HG03520 (cell line): ENCODE results near the gene MANBA.

Source experiments
- ATAC-seq: cut with Tn5 transposase; IDR thresholded peaks from one replicate; pipeline ENCODE4 v1.9.1; 2021; ENCODE audit warnings: mild to moderate bottlenecking, moderate library complexity; ENCODE audit not compliant: unreplicated experiment

The MANBA gene

DNA sequence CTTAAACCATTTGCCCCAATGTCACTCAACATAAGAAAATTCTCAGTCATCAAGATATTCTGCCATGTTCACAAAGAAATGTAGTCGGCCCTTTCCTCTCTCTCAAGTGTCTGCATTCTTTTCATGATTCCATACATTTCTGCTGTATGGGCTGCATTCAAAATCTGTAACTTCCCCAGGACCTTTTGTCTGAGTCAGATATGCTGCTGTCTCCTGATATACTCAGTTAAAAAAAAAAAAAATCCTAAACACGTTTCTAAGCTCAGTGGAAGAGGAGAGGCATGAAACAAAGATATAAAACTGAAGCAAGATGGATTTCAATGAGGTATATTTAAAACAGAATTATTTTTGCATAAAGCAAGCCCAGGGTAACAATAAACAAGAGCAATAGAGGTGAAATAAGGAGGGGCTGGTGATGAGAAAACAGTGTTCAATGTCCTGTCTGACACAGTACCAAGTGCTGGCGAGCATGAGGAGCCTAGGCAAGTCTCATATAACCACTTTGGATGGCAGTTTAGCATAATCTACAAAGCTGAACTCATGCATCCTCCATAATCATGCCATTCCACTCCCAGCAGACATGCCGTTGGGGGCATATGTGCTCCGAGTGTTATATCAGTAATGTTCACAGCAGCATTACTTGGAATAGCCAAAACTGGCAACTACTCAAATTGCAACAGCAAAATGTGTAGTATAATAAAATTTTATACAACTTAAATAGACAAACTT, 76.7 kb downstream of the MANBA start:
- no peak for ATAC-seq

DNA sequence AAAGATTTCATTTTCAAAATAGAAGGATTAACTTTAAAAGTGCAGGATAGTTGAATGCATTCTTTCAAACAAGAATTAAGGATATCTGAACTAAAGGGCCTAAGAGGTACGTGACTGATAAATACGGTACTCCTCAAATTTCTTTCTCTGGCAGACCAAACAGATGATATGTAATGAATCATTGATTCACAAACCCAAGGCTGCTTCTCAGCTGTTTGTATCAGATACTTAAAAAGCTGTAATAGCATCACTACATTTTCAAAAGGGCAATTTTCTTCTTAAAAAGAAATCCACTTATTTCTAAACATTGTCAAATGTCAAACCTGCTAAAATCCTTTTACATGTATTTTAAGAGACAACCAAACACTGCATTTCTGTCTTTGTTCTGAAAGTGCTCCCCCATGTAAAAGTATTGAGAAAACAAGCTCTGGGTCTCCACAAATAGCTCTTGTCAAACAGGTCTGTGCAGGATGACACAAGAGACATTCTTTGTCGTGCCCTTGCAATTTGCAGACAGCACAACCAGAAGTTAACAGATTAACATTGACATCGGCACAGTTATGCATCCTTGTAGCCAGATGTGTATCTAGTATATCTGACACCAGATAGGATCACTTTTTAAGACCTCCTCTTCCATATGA, 82.0 kb downstream of the MANBA start:
- no peak for ATAC-seq

DNA sequence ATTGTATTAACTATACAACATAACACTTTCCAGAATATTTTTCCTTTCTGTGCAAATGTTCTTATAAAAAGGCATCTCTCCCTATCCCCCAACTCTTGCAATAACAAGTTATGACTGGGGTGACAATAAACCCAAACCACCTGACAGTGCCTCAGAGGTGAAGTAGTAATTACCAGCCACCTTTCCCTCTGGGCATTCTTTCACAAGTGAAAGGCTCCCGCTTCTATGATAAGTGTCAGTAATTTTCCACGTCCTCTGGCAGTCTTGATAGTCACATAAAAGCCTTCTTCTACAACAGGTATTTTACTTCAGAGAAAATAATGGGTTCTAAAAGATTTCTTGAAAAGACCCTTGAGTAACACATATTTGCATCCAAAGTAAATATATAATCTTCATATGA, 82.7 kb downstream of the MANBA start:
- ATAC-seq = no peak

DNA sequence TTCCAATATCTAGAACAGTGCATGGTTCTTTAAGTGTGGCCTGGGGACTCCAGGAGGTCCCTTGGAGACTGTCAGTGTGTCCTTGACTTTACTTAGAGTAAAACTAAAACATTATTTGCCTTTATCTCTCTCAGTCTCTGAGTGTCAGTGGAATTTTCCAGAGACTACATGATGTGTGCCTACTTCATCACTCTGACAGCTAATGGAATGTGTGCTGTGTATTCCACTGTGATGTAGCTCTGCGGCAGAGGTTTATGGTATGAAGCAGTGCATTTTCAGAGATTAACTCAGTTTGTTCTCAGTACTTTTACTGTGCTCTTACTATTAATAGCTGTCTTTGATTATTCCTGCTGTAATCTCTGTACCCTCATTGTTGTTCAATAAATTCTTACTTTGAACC, 85.6 kb downstream of the MANBA start:
- ATAC-seq = no peak

DNA sequence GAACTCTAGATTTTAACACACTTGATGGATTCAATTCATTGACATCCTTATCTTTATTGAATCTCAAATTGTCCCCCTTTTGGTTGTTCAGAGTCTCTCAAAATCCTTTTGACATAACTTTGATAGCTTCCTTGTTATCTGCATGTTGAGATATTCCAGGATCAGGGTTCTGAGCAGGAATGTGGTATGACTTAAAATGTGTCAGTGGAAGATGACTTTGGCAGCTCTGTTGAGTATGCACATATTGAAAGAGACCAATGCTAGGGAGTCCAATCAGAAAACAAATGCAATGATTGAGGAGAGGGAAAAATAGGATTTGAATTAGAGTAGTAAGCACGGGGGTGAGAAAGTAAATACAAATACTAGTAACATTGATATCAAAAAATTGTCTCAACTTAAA, 93.8 kb downstream of the MANBA start:
- ATAC-seq = no peak

DNA sequence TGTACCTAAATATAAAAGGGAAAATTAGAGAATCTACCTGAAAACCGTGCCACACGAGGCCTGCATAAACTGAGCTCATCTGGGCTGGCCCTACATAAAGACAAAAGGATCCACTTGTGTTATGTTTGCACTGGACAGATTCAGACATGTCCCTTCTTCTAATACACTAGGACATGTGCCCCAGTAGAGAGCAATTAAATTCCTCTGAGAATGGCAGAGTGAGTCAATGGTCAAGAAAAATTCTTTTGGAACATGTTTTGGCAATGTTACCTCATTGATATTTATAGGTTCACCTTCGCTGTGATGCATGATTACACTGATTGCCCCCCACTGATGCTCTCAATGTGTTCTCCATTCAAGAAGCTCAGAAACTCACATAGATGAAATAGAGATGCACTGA, 95.2 kb downstream of the MANBA start:
- no peak for ATAC-seq

DNA sequence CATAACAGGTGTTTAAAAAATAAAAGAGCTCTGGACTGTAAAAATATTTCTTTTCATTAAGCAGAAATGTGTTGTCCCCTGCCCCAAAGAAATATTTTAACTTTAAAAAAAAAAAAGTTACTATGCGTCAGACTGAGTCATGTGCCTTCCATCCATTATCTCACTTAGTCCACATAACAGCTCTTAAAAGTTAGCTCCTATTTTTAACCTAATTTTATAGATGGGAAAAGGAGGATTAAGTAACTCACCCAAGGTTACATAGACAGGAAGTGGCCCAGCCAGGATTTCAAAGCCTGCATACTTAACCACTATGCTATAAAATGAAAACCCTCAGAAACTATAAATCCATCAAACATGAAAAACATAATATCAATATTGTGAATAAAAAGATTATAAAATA, 97.7 kb downstream of the MANBA start:
- ATAC-seq = no peak

DNA sequence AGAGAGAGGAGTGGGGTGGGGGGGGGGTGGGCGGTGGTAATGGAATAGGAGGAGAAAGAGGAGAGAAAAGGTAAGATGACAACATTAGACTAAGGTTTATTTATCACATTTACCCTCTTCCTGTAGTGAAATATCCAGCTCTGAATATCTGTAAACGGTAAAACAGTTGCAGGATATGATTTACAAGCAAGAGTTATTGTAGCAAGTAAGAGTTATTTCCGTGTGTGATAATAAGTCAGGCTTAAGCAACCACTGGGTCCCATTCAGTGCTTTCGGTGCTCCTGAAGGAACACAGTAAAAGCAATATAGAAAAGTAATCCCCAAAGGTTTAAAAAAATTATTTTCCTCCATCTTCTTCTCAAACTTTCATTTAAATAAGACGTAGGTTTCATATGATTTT, 103.6 kb downstream of the MANBA start:
- ATAC-seq = no peak

DNA sequence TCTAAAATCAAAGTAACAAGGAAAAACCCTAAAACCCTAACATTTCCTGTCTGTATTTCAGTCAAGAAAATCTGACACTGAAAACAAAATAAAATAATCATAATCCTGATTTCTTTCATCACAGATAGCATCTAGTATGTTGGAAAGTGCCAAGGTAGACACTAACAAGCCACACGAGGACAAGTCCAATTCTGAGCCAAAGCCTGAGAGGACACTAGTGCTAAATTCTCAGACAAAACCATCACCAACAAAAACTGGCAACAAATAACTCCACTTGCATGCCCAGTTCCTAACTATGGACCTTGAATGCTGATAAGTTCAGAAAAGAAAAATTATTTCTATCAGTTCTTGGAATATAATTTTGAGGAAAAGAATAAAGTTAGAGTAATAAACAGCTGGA, 113.7 kb downstream of the MANBA start:
- no peak for ATAC-seq

DNA sequence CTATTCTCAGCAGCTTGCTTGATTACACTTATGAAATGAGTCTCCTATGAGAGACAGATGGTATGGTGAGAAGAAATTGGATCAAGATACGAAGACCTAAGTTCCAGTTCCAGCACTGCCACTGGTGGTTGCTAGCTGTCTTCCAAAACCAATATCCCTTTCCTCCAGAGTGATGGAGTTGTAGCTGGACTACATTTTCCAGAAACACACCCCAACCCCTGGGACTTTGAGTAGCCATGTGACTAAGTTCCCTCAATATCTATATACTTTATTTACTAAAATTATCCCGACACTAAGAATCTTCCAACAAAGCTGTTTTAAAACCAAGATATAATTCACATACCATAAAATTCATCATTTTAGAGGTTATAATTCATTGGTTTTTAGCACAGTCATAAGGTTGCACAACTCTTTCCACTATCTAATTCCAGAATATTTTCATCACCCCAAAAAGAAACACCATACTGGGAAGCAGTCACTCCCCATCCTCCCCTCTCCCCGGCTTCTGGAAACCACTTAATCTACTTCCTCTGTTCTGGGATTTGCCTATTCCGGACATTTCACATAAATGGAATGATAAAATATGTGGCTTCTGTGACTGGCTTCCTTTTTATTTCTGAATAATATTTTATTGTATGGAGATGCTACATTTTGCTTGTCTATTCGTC, 118.0 kb downstream of the MANBA start:
- no peak for ATAC-seq

DNA sequence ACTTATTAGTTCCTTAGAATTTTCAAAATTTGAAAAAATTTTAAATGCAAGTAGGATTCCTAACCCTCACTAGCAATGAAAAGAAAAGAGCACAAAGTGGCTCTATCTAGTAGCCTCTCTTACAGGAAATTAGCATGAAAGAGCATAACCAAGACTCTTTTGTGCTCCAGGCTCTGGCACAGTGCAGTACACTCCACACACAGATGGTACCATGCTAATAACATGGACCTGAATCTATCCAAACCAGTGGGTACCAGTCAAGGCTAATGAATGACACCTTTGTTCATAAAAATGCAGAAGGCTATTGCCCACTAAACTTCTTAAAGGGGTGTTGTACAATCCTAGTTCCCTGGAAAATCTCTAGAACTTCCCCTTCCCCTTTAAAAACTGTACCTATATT, 119.0 kb downstream of the MANBA start:
- ATAC-seq = no peak

DNA sequence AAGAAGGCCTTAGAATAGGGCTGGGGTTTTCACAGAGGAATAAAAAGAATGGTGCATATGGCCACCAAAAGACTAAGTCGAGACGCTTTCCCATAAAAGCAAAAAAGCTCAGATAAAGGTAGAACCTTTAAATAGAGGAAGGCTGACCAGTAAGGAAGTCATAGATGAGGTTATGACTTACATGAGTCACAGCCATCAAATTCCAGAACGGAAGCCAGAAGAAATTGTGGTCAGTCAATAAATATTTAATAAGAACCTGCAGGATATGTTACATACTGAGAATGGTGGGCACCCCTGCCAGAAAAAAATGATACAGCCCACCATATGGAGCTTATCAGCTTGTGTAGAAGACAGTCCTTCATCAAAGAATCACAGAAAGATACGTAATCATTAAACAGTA, 120.1 kb downstream of the MANBA start:
- ATAC-seq = no peak

DNA sequence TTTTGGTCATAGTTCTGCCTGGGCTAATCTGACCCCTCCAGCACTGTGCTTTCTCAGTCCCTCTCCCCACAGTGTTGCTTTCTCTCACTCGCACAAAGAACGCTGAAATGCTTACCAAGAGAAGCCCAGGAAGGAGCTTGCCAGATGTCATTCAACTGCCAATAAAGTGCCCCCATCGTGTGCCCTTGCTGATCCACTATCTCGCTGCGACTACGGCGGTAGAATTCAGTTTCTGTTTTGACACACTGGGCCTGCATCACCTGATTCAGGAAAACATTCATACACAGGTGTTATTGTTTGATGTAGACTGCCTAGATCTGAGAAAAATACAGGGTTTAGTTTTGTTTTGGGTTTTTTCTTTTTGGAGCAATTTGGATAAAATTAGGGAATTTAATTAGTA, 121.2 kb downstream of the MANBA start:
- no peak for ATAC-seq

DNA sequence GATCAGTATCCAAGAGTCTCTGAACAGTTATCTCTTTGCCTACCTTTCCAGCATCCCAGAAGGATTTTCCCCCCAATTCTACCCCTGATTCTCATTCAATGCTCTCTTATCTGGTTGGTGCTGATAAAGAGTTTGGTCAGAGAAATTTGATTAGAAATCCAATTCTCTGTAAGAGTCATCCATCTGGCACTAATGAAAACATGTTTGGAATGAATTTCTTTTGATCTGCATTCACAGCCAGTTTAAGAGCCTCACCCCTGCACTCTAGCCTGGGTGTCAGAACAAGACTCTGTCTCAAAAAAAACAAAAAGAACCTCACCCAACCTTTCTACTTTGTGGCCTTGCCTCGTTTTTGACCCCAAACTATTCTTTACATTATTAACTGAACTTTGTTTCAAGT, 122.1 kb downstream of the MANBA start:
- no peak for ATAC-seq

DNA sequence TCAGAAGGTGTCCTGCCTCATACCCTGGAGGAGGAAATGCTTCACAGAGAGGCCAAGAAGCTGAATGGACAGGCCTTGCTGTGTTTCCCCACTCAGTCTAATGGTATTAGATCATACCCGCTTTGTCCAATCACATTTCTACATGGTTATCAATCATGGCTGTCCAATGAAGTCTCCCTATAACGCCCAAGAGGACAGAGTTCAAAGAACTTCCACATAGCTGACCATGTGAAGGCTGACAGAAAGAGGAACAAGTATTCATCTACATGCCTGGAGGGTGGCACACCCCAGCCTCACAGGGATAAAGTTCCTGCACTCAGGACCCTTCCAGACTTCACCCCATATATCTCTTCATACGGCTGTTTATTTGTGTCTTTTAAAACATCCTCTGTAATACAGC, 123.4 kb downstream of the MANBA start:
- no peak for ATAC-seq

DNA sequence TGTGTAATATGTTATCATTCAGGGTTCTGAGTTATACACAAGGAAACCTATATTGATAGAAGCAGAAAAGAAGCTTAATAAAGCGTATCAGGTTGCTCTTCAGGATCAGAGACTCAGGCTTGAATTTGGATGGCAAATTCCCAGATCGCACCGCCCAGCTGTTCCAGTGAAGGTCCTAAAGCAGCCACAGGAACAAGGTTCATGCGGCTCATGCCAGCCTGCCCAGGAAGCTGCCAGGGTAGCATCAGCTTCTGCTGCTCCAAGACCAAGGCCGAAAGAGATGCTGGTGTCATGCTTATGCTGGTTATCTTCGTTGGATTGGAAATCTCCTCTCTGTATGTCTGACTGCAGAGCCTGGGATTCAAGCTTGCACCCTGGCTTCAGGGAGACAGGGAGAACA, 127.7 kb downstream of the MANBA start:
- ATAC-seq = no peak

DNA sequence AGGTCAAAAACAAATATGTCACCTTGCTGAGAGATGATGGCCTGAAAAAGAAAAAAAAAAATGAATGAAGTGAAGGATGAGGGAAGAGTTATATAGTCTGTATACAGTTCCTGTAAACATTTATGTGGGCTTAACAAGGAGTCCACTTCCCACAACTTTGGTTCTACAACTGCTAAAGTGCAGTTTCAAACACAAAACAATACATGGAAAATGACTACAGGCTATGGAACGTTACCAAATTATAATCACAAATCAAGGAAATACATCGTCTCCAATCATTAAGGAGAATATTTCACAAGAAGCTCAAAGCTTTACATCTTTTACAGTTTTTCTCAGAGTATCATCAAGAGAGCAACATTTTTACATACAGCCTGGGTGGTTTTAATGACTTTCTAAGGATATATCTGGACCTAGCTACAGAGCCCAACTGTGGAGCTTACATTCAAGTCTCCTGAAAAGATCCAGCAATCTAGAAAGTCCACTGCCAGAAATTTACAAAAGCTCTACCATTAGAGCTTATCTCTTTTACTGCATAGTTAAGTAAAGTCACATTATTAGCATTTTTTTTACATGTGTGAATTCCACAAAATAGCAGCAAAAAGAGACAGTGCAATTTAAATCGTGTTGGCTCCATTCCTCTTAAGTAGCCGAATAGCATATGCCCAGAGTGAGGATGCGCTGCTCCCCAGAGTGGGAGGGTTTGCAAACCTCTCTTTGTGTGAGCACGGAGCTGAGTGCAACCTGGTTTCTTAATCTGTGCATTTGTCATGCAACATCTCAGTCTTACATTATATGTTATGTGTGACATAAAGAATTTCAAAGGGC, 128.3 kb downstream of the MANBA start:
- no peak for ATAC-seq

DNA sequence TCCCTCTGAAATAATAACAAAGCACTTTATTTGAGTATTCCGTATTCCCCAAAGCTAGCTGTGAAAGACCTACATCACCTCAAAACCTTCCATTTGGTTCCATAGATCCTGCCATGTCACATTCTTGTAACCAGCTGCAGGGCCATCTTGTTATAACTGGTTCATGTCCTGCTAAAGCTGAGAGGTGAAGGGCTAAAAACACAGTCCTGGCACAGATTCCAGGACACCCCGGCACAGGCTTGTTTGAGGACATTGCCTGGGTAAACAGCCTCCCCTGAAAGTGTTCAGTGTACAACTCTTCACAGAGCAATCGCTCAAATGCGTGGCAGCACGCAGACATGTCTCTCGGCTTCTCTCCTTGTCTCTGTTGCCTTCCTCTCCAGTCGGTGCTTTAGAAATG, 129.2 kb downstream of the MANBA start:
- no peak for ATAC-seq

DNA sequence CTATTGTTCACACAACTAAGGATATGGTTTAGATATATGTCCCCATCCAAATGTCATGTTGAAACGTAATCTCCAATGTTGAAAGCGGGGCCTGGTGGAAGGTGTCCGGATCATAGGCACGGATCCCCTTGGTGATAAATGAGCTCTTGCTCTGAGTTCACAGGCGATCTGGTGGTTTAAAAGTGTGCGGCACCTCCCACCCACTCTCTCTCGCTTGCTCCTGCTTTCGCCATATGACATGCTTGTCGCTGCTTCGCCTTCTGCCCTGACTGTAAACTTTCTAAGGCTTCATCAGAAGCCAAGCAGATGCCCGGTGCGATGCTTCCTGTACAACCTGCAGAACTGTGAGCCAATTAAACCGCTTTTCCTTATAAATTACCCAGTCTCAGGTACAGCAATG, 131.1 kb downstream of the MANBA start:
- no peak for ATAC-seq

DNA sequence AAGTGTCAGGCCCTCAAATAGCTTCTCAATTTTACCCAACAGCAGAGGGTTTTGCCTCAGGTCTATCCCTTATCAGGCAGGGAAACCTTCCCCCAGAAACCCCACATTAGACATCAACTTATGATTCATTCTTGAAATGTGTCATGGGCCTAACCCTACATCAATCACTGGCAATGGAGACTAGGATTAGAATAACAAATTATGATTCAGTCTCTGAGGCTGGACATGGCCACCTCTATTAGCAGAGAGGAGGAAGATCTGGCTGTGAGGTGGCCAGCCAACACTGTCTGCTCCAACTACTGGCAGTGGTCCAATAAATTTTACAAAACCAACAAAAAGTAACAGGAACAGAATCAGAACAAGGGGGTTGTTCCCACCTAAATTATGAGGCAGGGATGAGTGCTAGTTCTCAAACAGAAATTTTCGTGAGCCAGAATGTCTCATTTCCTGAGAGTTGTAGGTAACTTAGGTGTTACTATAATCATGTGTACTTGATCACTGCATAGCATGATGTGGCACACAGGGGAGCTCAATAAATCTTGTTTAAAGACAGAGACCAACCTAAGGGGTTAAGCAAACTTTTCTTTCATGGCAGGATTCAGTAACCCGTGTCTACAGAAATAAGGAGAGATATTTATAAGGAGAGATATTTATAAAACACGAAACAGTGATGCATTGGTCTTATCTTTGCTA, 132.8 kb downstream of the MANBA start:
- ATAC-seq = no peak
